ENCODE results near the gene RANGRF. TPM values are rescaled to one million over a fixed set of nuclear protein-coding genes. Genes with fewer than 3 reads are reported as not detected.
A peak's percentile ranks its signal among the peaks of the same experiment; 100 is the strongest.

The RANGRF gene
- total and polyA plus RNA-seq, 9 of the 15 experiments (the other 6 are each of a cell fraction or from before 2014, with no cell fraction given), result 7.6 to 60.0 (median 16.0) TPM

DNA sequence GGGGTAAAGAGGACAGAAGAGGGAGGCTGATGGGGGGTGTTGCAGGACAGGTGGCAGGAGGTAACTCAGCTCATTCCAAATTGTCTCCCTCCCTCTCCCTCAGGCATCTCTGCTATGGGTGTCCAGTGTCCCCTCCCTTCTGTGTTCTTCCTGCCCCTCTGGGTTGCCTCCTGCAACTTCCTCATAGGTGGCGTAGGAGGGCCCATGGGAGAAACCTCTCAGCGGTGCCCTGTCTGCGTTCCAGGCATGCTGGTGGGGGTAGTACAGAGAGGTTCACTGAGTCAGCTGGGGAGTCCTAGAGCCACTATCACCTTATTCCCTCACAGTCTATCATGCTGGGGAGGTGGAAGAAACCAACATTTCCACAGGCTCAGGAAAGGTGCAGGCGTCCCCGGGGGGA, 36.5 kb downstream of the RANGRF start:
- DNase-seq (ENCODE audit: extremely low read depth in 1 of 4, low spot score in 3 of 4) (no peak), FAIRE-seq (no peak), ATAC-seq (no peak; the same call in 2 of the 3 replicates)
- Histone ChIP-seq H3K9me1 (ENCODE audit: control insufficient read depth, insufficient read depth, low read length) (no peaks in the 10 kb centered on the region), H3K27me3 (ENCODE audit: control insufficient read depth in 2 of 2, insufficient read depth in 2 of 2, low read length in 2 of 2) (no peaks in the 10 kb centered on the region), H3K9me3 (replicated peaks; ENCODE audit: control insufficient read depth, insufficient read depth, low read depth, low read length) (no peaks in the 10 kb centered on the region), H3K79me2 (ENCODE audit: control insufficient read depth, insufficient read depth, low read length) (no peaks in the 10 kb centered on the region), H3K4me2 (ENCODE audit: insufficient read depth, low read length) (no peak overlapping the region), H3K4me1 (replicated peaks in 1 of 2; ENCODE audit: control insufficient read depth in 2 of 2, insufficient read depth in 2 of 2, low read length in 2 of 2) (peaks cover 0 to 15% of the 10 kb centered on the region in 2 experiments; a peak in 3 of 5 replicates), H3K27ac (ENCODE audit: extremely low read depth, low read depth, low read length) (no peak overlapping the region), H2AFZ (ENCODE audit: low read depth, low read length) (no peak overlapping the region), H3K36me3 (ENCODE audit: control insufficient read depth, insufficient read depth, low read length) (no peaks in the 10 kb centered on the region), H3K4me3 (no peak overlapping the region), H4K20me1 (replicated peaks; ENCODE audit: control insufficient read depth, insufficient read depth, low read length) (no peaks in the 10 kb centered on the region), H3K9ac (ENCODE audit: insufficient read depth in 1 of 2, low read depth in 2 of 2, low read length in 2 of 2) (no peak overlapping the region)
- BruUV-seq (replicated peaks), result no TSS peak
- in situ Hi-C loops (cut with MboI) (no loop called here), intact Hi-C loops (cut with micrococcal nuclease) (no loop called here)
- WGBS (ENCODE audit: insufficient coverage, low coverage, missing lambda C conversion rate), result 19% methylated on average over 5 of the region's 5 CpGs
- CTCF ChIA-PET (ENCODE audit: low intra/inter-chr PET ratio), result no interaction called here
- TF ChIP-seq ZNF699 (CRISPR knock-in tag; IDR thresholded peaks at IDR 0.05; ENCODE audit: insufficient replicate concordance) (no peak), TCF7 (IDR thresholded peaks at IDR 0.05; ENCODE audit: borderline replicate concordance) (no peak), MBD2 (IDR thresholded peaks at IDR 0.05; ENCODE audit: borderline replicate concordance, low read depth) (no peak), ZNF24 (IDR thresholded peaks at IDR 0.05) (no peak), ZNF778 (CRISPR knock-in tag; IDR thresholded peaks at IDR 0.05) (no peak)
- TF ChIP-seq, protein P1, sequence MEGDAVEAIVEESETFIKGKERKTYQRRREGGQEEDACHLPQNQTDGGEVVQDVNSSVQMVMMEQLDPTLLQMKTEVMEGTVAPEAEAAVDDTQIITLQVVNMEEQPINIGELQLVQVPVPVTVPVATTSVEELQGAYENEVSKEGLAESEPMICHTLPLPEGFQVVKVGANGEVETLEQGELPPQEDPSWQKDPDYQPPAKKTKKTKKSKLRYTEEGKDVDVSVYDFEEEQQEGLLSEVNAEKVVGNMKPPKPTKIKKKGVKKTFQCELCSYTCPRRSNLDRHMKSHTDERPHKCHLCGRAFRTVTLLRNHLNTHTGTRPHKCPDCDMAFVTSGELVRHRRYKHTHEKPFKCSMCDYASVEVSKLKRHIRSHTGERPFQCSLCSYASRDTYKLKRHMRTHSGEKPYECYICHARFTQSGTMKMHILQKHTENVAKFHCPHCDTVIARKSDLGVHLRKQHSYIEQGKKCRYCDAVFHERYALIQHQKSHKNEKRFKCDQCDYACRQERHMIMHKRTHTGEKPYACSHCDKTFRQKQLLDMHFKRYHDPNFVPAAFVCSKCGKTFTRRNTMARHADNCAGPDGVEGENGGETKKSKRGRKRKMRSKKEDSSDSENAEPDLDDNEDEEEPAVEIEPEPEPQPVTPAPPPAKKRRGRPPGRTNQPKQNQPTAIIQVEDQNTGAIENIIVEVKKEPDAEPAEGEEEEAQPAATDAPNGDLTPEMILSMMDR (IDR thresholded peaks at IDR 0.05 in 2 of 3, conservative IDR thresholded peaks at IDR 0.05 in 1 of 3; ENCODE audit: insufficient read depth in 2 of 3, low read depth in 1 of 3, low read length in 3 of 3), result 0 out of 6 replicates have a peak, but pooled peaks of 1 of the 3 experiments have one; percentile 8
- POLR2A ChIA-PET, result interaction anchor here (0.6 kb wide), 1 partner anchor 82 kb away, joined by 3 read pairs; no protein-coding TSS in a partner anchor

All from K562 (cell line).